ENCODE data around the gene LRMDA. TPM values are rescaled to one million over a fixed set of nuclear protein-coding genes. Genes with fewer than 3 reads are reported as not detected.
"Not testable (repeated sequence)": the region's sequence is repeated elsewhere in the genome, so short reads cannot be mapped to it uniquely, and the experiment has no call there.

The LRMDA gene
- total RNA-seq, 4 donors from 2014 or later, result 2.2 to 7.8 (median 4.5) TPM

- intact Hi-C loops (cut with DNase I; ENCODE audit: low total_unique reads) (no loop called here), in situ Hi-C loops (cut with MboI; ENCODE audit: low pct_ligation_motif_present in 1 of 4, low pct_unique_long_range_greater_than_20kb in 1 of 4, low sequenced_read_pairs in 3 of 4) (no loop called here)
- Histone ChIP-seq H3K36me3 (no peaks in the 10 kb centered on the region), H3K27ac (no peak overlapping the region), H3K9me3 (peaks cover 0 to 3% of the 10 kb centered on the region in 2 donors), H3K4me1 (peaks cover 0 to 7% (median 0%) of the 10 kb centered on the region in 4 donors), H3K4me3 (no peak overlapping the region), H3K27me3 (no peaks in the 10 kb centered on the region)
- no peak for DNase-seq
- no peak for TF ChIP-seq POLR2AphosphoS5 (IDR thresholded peaks at IDR 0.05)
- no peak for TF ChIP-seq POLR2A (IDR thresholded peaks at IDR 0.05)
- TF ChIP-seq CTCF (IDR thresholded peaks at IDR 0.05), result no peak
- TF ChIP-seq EP300 (IDR thresholded peaks at IDR 0.05; ENCODE audit: low read depth), result no peak
- WGBS, 2 donors (ENCODE audit: low coverage in 1 of 2), result 100% methylated on average over 1 of the region's 1 CpG; no CpG with 5 or more reads in 1 of the 2 donors
These were observed 624.5 kb downstream of the LRMDA start for GRCh38 chr10:76055963-76056362.

DNA sequence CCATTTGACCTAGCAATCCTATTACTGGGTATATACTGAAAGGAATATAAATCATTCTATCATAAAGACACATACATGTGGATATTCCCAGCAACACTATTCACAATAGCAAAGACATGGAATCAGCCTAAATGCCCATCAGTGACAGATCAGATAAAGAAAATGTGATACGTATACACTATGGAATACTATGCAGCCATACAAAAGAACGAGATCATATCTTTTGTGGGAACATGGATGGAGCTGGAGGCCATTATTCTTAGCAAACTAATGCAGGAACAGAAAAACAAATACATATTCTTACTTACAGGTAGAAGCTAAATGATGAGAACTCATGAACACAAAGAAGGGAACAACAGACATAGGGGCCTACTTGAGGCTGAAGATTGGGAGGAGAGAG, 629.6 kb downstream of the LRMDA start:
- H3K9me3 ChIP-seq; intact Hi-C loops (cut with DNase I; ENCODE audit: low total_unique reads); H3K27ac ChIP-seq; in situ Hi-C loops (cut with MboI; ENCODE audit: low pct_ligation_motif_present in 1 of 4, low pct_unique_long_range_greater_than_20kb in 1 of 4, low sequenced_read_pairs in 3 of 4); DNase-seq; H3K27me3 ChIP-seq; H3K4me3 ChIP-seq; H3K36me3 ChIP-seq; H3K4me1 ChIP-seq: not testable (repeated sequence)
- WGBS, 2 donors (ENCODE audit: low coverage in 1 of 2), result 83 to 95% methylated on average over 2 of the region's 2 CpGs

- in situ Hi-C loops (cut with MboI; ENCODE audit: low pct_ligation_motif_present in 1 of 4, low pct_unique_long_range_greater_than_20kb in 1 of 4, low sequenced_read_pairs in 3 of 4) (no loop called here), intact Hi-C loops (cut with DNase I; ENCODE audit: low total_unique reads) (no loop called here)
- Histone ChIP-seq H3K4me1 (peaks cover 0 to 10% (median 2%) of the 10 kb centered on the region in 4 donors), H3K9me3 (no peaks in the 10 kb centered on the region), H3K27me3 (no peaks in the 10 kb centered on the region), H3K27ac (no peak overlapping the region), H3K4me3 (no peak overlapping the region), H3K36me3 (no peaks in the 10 kb centered on the region)
- TF ChIP-seq EP300 (IDR thresholded peaks at IDR 0.05; ENCODE audit: low read depth) (no peak), POLR2A (IDR thresholded peaks at IDR 0.05) (no peak), POLR2AphosphoS5 (IDR thresholded peaks at IDR 0.05) (no peak), CTCF (IDR thresholded peaks at IDR 0.05) (no peak)
- WGBS, 2 donors (ENCODE audit: low coverage in 1 of 2), result 89 to 93% methylated on average over 1 of the region's 1 CpG
- DNase-seq, result no peak
These were observed 635.0 kb downstream of the LRMDA start for GRCh38 chr10:76066457-76066856.

- in situ Hi-C loops (cut with MboI; ENCODE audit: low pct_ligation_motif_present in 1 of 4, low pct_unique_long_range_greater_than_20kb in 1 of 4, low sequenced_read_pairs in 3 of 4) (no loop called here), intact Hi-C loops (cut with DNase I; ENCODE audit: low total_unique reads) (no loop called here)
- WGBS, 2 donors (ENCODE audit: low coverage in 1 of 2), result 84 to 85% methylated on average over 3 of the region's 3 CpGs
- Histone ChIP-seq H3K4me1 (peaks cover 0 to 18% (median 5%) of the 10 kb centered on the region in 4 donors), H3K4me3 (no peak overlapping the region), H3K27ac (no peak overlapping the region), H3K36me3 (no peaks in the 10 kb centered on the region), H3K9me3 (no peaks in the 10 kb centered on the region), H3K27me3 (no peaks in the 10 kb centered on the region)
- no peak for TF ChIP-seq POLR2A (IDR thresholded peaks at IDR 0.05)
- TF ChIP-seq EP300 (IDR thresholded peaks at IDR 0.05; ENCODE audit: low read depth), result no peak
- TF ChIP-seq CTCF (IDR thresholded peaks at IDR 0.05), result no peak
- no peak for DNase-seq
These were observed 636.0 kb downstream of the LRMDA start for GRCh38 chr10:76067447-76067846.

DNA sequence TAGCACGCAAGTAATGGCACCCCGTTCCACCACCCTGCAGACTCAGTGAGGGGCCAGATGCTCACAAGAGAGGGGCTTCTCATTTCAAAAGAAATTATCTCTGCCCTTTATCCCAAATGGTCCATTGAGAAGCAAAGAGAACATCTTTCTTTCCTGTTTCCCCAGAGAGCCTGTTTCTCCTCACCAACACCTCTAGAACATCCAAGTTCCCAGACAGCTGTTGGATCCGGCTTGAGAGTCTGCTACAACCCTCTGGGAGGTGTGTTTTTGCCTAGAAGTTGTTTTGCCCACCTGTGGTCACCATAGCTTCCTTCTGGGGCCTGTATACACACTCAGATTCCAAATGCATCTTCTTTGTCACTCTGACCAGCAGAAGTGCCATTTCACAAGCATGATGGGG, 637.4 kb downstream of the LRMDA start:
- DNase-seq, result no peak
- intact Hi-C loops (cut with DNase I; ENCODE audit: low total_unique reads), result no loop called here
- Histone ChIP-seq H3K36me3 (no peaks in the 10 kb centered on the region), H3K27ac (no peak overlapping the region), H3K27me3 (no peaks in the 10 kb centered on the region), H3K4me3 (no peak overlapping the region), H3K9me3 (no peaks in the 10 kb centered on the region), H3K4me1 (peaks cover 0 to 18% (median 5%) of the 10 kb centered on the region in 4 donors)
- 67 to 90% methylated on average over 1 to 3 of the region's 3 CpGs for WGBS, 2 donors (ENCODE audit: low coverage in 1 of 2)
- TF ChIP-seq EP300 (IDR thresholded peaks at IDR 0.05; ENCODE audit: low read depth) (no peak), CTCF (IDR thresholded peaks at IDR 0.05) (no peak), POLR2A (IDR thresholded peaks at IDR 0.05) (no peak), POLR2AphosphoS5 (IDR thresholded peaks at IDR 0.05) (no peak)
- in situ Hi-C loops (cut with MboI; ENCODE audit: low pct_ligation_motif_present in 1 of 4, low pct_unique_long_range_greater_than_20kb in 1 of 4, low sequenced_read_pairs in 3 of 4), result no loop called here

Measured in transverse colon (tissue), 4 donors.